Suprapubic skin (tissue), 4 donors: ENCODE results near the gene CSTF2T. TPM values are rescaled to one million over a fixed set of nuclear protein-coding genes. Genes with fewer than 3 reads are reported as not detected.

Source experiments
- DNase-seq, 2 donors: peaks; one replicate each; pipeline ENCODE4 v3.0.0-alpha.2; 2019; ENCODE audit warnings: low spot score in 2 of 2
- H3K27ac ChIP-seq: fragments of 200-600 bp; sonication (generic); one replicate; pipeline ENCODE4 v1.5.1; 2019
- H3K27me3 ChIP-seq: fragments of 200-600 bp; sonication (generic); one replicate; pipeline ENCODE4 v1.5.1; 2019
- H3K36me3 ChIP-seq: fragments of 200-600 bp; sonication (generic); one replicate; pipeline ENCODE4 v1.5.1; 2019
- H3K4me1 ChIP-seq: fragments of 200-600 bp; sonication (generic); one replicate; pipeline ENCODE4 v1.5.1; 2019
- H3K4me3 ChIP-seq: fragments of 200-600 bp; sonication (generic); one replicate; pipeline ENCODE4 v1.5.1; 2019; ENCODE audit warnings: mild to moderate bottlenecking
- H3K9me3 ChIP-seq: fragments of 200-600 bp; sonication (generic); one replicate; pipeline ENCODE4 v1.5.1; 2019
- CTCF ChIP-seq, 2 donors: fragments of 200-600 bp in 1 of 2; fragments of 450-650 bp in 1 of 2; sonication (generic) in 1 of 2; IDR thresholded peaks; one replicate each; pipeline ENCODE4 v1.5.1; 2016 to 2019; ENCODE audit warnings: antibody characterized with exemption in 2 of 2, mild to moderate bottlenecking in 1 of 2, moderate library complexity in 1 of 2
- EP300 ChIP-seq: sonication (generic); formaldehyde crosslinking; IDR thresholded peaks from one replicate; pipeline ENCODE4 v1.6.1; 2017; ENCODE audit warnings: antibody characterized with exemption
- POLR2A ChIP-seq, 2 donors: fragments of 450-650 bp; IDR thresholded peaks; one replicate each; pipeline ENCODE4 v1.6.1; 2017; ENCODE audit warnings: antibody characterized with exemption in 2 of 2, mild to moderate bottlenecking in 2 of 2, moderate library complexity in 2 of 2
- POLR2AphosphoS5 ChIP-seq, 3 donors: sonication (generic); formaldehyde crosslinking; IDR thresholded peaks; one replicate each; pipeline ENCODE4 v1.6.1; 2017; ENCODE audit warnings: antibody characterized with exemption in 3 of 3
- WGBS: methylation state at CpG from one replicate; pipeline ENCODE4 v1.1.5; 2018; 5-methylcytosine and 5-hydroxymethylcytosine counted together
- total RNA-seq, 4 donors: library from RNA; depleted of rRNA; stranded (reverse); fragments of >200 nt; gene quantifications; one replicate each; pipeline ENCODE4 v1.1.0, GENCODE V29; 2016

Gene CSTF2T
- total RNA-seq, 4 donors from 2014 or later = 14.2 to 17.5 (median 15.1) TPM

DNA sequence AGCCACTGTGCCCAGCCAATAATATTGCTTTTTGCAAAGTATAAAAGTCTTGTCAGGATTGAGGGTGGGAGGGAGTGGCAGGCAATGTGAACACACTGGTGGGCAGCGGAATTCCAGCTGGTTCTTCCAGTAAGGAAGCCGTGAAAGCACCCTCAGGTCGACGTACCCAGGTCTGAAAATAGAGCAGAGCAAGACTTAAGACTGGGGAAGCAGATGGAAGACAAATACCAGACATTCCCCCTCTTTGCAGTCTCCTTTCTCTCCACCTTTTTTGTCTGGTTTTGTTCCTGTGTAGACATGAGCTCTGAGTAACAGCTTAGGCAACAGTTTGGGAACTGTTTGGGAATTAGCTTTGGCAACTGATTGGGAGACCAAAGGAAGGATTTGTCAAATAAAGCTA, 17.6 kb upstream of the CSTF2T start:
- no peaks in the 10 kb centered on the region for H3K36me3 ChIP-seq
- H3K4me3 ChIP-seq = no peak overlapping the region
- H3K27me3 ChIP-seq = no peaks in the 10 kb centered on the region
- H3K4me1 ChIP-seq = no peaks in the 10 kb centered on the region
- H3K27ac ChIP-seq = no peak overlapping the region
- no peak for DNase-seq
- WGBS = 73% methylated on average over 4 of the region's 4 CpGs
- no peak for TF ChIP-seq POLR2AphosphoS5 (IDR thresholded peaks at IDR 0.05)
- H3K9me3 ChIP-seq = no peaks in the 10 kb centered on the region

GRCh38 chr10:51711519-51711891, 12.1 kb upstream of the CSTF2T start:
- WGBS = 56% methylated on average over 1 of the region's 1 CpG
- H3K4me3 ChIP-seq = no peak overlapping the region
- no peak for DNase-seq
- no peaks in the 10 kb centered on the region for H3K9me3 ChIP-seq
- TF ChIP-seq POLR2A (IDR thresholded peaks at IDR 0.05) (no peak), CTCF (IDR thresholded peaks at IDR 0.05) (no peak), EP300 (no peak), POLR2AphosphoS5 (IDR thresholded peaks at IDR 0.05) (no peak)
- no peaks in the 10 kb centered on the region for H3K36me3 ChIP-seq
- no peak overlapping the region for H3K27ac ChIP-seq
- no peaks in the 10 kb centered on the region for H3K27me3 ChIP-seq
- no peaks in the 10 kb centered on the region for H3K4me1 ChIP-seq

DNA sequence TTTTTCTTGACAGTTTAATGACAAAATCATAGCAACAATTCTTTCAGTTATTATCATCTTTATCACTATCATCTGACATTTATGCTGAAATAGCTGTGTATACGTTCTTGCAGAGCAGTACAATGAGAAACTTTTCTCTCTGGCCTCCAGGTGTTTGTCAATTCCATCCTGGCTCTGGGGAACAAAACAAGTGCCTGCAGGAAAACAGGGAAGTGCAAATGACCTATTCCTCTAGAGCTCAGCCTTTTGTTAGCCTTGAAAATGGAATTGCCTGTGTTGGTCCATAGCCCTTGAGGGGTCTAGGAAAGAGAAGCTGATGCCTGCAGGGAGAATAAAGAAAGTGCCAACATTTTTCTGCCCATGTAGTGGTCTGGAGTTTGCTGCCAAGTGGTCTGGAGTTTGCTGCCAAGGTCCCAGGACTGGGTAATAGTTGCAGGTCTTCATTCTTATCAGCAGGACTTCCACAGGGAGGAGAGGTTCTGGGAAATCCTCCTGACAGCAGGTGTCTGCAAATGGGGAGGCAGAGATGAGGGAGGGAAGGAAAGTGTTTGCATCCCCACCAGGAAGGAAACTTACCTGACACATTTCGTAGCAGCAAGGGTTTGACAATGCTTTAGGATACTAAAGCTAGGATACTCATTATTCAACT, 10.1 kb upstream of the CSTF2T start:
- Histone ChIP-seq H3K4me1 (peaks cover 6% of the 10 kb centered on the region), H3K4me3 (no peak overlapping the region), H3K36me3 (no peaks in the 10 kb centered on the region), H3K27me3 (no peaks in the 10 kb centered on the region), H3K27ac (no peak overlapping the region), H3K9me3 (no peaks in the 10 kb centered on the region)
- TF ChIP-seq POLR2A (IDR thresholded peaks at IDR 0.05) = no peak
- TF ChIP-seq EP300 = no peak
- TF ChIP-seq POLR2AphosphoS5 (IDR thresholded peaks at IDR 0.05) = no peak
- TF ChIP-seq CTCF (IDR thresholded peaks at IDR 0.05) = no peak
- 74% methylated on average over 2 of the region's 2 CpGs for WGBS
- no peak for DNase-seq

DNA sequence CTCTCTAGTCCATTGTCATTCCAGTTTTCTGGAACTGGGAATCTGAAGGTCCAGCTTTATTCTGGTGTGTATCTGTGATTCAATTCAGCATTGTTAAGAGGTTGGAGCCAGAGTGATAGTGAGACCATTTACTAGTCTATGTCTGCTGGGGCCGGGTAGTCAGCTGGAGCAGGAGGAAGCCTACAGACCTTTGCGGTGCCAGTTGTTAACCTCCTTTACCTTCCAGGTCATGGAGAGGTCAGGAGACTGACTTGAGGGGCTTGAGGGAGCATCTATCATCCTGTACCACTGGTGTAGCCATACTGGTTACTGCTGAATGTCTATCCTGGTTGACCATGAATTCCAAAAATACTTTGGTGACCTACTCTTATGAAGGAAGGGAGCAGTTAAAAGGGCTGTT, 9.2 kb upstream of the CSTF2T start:
- Histone ChIP-seq H3K36me3 (no peaks in the 10 kb centered on the region), H3K9me3 (no peaks in the 10 kb centered on the region), H3K27ac (no peak overlapping the region), H3K4me3 (no peak overlapping the region), H3K27me3 (no peaks in the 10 kb centered on the region), H3K4me1 (peaks cover 6% of the 10 kb centered on the region)
- TF ChIP-seq CTCF (IDR thresholded peaks at IDR 0.05) (no peak), POLR2AphosphoS5 (IDR thresholded peaks at IDR 0.05) (no peak), EP300 (no peak), POLR2A (IDR thresholded peaks at IDR 0.05) (no peak)
- WGBS = 81% methylated on average over 2 of the region's 2 CpGs
- DNase-seq = no peak

GRCh38 chr10:51707821-51708424, 8.5 kb upstream of the CSTF2T start:
- no peak overlapping the region for H3K4me3 ChIP-seq
- H3K36me3 ChIP-seq = no peaks in the 10 kb centered on the region
- 91% methylated on average over 5 of the region's 5 CpGs for WGBS
- DNase-seq = no peak
- H3K4me1 ChIP-seq = peaks cover 6% of the 10 kb centered on the region
- TF ChIP-seq POLR2AphosphoS5 (IDR thresholded peaks at IDR 0.05) = no peak
- no peak for TF ChIP-seq POLR2A (IDR thresholded peaks at IDR 0.05)
- TF ChIP-seq EP300 = no peak
- no peak for TF ChIP-seq CTCF (IDR thresholded peaks at IDR 0.05)
- no peaks in the 10 kb centered on the region for H3K9me3 ChIP-seq
- no peak overlapping the region for H3K27ac ChIP-seq
- H3K27me3 ChIP-seq = no peaks in the 10 kb centered on the region
